SH-SY5Y (cell line): Measurements from ENCODE around the gene PDLIM5.

Experiments
- GATA2 ChIP-seq: IDR thresholded peaks from 2 replicates; pipeline ENCODE4 v1.6.1; 2011; ENCODE audit warnings: mild to moderate bottlenecking, low read depth, low read length
- GATA3 ChIP-seq: IDR thresholded peaks from 2 replicates; pipeline ENCODE4 v1.6.1; 2011; ENCODE audit warnings: low read depth, mild to moderate bottlenecking, low read length, moderate library complexity

PDLIM5 gene

DNA sequence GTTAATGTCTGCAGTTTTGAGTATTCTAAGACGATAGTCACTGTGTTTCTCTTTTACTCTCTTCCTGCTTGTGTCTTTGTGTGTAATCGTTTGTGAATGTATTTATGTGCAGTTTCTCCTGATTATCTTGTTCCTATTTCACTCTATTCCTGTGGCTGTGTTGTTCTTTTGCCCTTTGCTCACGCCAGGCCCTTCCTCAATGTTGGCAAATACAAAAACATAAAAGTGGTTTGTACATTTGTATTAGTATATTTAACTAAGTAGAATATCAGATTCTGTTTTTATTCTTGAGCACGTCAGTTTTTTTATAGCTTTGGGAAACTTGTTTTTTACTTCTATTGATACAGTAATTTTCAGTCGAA is 198.4 kb downstream of the PDLIM5 start:
- TF ChIP-seq GATA3 (no peak), GATA2 (no peak)

DNA sequence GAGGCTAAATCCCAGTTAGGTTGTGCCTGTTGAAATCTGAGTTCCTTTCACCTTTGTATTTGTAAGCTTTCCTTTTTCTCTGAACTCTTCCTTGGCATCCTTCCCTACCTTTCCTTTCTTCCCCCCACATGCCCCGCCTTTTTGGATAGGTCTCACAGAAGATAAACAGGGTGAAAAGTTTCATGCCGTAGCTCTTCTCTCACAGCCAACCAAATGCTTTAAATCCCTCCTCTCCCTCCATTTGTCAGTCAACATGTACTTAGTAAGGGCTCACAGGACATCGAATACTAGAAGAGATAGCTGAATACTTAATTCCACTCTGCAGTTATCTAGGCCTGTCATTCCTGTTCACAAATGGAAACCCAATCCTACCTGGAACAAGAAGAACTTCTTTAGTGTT is 198.9 kb downstream of the PDLIM5 start:
- TF ChIP-seq GATA2: no peak
- TF ChIP-seq GATA3: no peak

DNA sequence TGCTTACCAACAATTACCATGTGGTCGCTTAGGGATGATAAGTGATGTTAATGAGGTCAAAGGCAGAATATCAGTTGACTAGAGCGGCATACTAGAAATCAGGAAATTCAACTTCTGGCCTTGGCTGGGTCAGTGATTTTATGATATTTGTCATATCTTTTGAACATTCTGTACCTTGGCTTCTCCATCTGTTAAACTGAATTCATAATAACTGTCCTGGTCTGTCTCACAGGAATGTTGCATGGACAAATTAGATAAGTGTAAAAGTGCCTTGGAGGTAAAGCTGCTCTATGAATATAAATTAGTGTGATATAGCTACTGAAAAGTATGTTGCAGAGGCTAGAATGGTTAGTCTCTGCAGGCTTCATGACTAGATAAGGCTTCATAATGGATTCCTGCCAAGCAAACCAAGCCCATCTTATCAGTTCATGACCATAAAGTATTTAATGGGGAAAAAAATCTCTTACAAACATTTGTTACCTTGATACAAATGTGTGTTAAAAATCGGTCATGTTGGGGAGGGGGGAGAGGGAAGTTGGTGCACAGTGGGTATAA is 201.4 kb downstream of the PDLIM5 start:
- peak; percentile 97 for TF ChIP-seq GATA3
- TF ChIP-seq GATA2: peak; percentile 84

DNA sequence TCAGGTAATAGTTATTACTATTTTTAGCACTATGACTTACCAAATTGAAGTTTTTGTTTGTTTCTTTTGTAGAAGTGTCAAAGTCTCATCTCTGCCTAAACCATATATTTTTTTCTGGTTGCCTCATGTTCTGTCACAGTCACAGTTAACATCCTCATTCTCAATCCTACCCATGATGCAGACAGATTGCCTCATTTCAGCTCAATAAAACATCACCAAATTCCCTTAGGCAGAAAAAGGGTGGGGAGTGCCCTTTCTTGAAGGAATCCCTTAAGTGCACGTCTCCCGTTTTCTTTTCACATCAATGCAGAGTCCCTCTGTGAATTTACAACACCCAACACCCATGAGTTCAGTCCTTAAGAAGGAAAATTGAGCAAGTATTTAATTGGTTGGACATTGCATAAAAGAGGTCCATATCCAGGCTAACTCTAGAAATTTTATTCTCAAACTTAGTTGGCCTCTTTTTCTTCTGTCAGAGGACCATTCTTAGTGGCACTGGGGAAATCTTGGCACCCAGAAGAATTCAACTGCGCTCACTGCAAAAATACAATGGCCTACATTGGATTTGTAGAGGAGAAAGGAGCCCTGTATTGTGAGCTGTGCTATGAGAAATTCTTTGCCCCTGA is 202.4 kb downstream of the PDLIM5 start:
- TF ChIP-seq GATA2 (no peak), GATA3 (no peak)

DNA sequence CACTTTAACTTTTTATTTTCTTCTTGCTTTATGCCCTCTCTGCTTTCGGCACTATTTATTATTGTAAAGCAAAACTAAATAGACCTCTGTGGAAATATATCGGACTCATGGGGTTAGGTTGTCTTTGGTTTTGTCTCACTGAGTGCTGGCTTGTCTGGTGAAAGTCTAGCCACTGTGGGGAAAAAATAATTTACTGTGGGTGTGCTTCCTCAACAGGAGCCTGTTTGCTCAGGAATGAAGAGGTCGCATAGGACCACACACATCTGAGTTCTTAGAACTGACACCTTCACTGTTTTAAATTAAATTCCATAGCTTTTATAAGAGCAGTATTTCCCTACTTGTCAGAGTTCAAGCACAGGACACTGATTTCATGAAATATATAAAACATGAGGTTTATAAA is 203.0 kb downstream of the PDLIM5 start:
- TF ChIP-seq GATA3: no peak
- TF ChIP-seq GATA2: no peak

DNA sequence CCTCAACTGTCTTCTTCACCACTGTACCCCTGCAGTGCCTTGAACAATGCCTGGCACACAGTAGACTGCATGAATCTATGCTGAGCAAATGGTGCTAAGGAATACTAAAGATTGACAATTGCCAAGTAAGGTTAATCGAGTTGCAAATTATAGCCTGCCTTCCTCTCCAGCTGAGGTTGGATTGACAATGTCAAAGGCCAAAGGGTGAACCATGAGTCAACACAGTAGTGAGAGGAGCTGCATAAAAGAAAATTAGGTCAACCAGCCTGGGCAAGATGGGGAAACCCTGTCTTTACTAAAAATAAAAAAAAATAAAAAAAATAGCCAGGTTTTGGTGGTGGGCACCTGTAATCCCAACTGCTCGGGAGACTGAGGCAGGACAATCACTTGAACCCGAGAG is 208.9 kb downstream of the PDLIM5 start:
- TF ChIP-seq GATA3: no peak
- TF ChIP-seq GATA2: no peak

DNA sequence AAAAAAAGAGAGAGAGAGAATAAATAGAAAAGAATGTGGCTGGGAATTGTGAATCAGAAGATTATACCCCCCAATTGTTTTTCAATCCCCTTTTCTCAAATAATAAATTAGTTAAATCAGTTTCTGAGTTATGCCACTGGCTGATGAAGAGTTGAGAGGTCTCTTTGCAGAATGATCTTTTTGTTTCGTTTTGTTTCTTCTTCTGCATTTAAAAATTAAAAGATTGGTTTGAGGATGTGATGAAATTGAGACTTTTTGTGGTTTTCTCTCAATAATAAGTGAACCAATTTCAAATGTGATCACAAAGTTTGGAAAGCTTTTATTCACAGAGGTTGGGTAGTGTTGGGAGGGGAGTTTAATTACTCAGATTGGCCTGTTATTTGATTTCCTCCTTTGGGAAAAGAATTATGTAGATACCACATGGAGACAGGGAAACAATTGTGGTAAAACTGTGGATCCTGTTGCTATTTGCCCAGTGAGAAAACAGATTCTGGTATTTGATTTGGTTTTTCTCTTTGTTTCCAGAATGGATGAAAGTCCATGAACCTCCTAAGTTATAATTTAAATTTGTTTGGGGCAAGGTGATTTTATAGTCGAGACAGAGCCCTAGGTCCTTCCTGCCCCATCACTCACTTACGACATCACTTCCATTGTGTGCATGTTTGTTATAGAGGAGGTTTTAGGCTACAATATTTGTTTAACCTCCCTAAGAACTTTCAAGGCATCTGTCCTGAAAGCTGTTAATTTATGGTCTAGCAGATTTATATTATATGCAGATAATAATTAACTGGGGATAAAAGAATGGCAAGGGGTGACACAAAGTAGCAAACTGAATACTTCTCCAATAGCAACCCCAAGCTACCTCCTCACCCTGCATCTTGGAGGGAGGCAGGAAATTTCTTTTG is 214.0 kb downstream of the PDLIM5 start:
- TF ChIP-seq GATA2 (no peak), GATA3 (no peak)

DNA sequence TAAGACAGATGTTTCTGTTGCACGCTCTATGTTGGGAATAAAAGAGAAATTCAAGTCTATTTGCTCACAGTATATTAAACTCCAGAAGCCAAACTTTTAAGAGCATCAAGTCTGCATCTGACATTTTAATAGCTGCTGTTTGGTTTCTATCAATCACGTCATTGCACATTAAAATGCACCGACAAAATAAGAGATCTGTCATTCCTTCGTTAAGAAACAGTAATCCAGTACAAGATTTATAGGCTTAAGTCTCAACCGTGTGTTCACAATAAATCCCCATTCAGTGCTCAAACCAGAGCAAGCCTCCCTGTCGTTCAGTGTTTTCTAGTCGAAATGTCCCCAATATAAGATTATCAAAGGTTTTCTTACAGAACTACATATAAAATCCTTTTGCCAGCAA is 217.0 kb downstream of the PDLIM5 start:
- TF ChIP-seq GATA2 (no peak), GATA3 (no peak)

DNA sequence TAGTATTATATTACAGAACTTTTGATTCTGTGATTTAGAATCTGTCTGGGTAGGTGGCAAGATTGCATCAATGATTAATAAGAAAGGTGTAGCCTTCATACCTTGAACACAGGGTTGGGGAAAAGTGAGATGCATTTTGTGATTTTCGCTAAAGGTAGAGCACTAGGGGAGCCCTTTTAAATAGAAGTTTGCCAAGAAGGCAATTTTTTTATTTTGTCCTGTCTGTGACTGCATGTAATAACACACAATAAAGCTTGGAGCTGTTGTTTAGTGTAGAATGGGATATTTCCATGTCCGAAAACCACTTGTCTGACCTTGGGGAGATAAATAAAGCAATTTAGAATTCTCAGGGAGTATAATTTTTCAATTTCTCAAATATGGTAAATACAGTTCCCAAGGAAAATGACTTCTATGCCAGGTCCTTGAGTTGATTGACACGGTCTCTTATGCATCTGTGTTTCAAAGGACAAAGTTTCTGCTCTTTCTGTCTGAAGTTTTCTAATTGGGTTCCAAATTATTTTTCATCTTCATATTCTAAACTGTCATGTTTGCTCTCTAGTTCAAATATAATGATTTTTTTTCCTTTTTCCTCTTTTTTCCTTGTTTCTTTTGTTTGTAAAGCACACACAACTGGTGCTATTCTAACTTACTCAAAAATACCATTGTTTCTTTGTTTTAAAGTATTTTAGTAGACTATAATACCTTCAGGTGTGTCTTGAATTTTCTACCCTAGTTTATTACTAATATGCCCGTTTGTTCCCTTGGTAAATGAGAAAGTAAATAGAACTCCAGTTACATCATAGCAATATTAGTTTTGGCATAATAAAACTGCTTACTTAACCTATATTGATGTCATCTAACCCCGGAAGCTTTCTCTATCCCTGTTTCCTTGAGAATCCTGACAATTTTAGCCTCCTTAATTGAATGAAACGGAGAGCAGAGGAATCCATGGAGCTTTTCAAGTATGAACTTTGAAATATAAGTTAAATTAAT is 218.2 kb downstream of the PDLIM5 start:
- no peak for TF ChIP-seq GATA2
- no peak for TF ChIP-seq GATA3

DNA sequence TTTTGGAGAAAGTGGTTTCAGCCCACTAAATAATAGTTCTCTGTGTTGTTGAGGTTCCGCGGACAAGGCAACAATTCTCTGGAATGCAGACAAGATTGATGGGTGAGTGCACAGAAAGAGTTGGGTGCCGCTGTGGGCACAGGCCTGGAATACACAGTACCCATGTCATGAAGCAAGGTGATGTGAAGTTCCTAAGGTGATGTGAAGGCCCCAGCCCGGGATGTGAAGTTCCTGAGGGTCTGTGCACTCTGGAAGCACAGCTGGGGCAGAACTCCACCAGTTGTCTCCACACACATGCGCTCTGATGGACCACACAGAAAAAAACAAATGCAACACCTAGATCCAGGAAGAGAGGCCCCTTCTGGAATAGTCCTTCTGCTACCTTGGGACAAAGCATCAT is 219.4 kb downstream of the PDLIM5 start:
- TF ChIP-seq GATA2: no peak
- TF ChIP-seq GATA3: no peak

DNA sequence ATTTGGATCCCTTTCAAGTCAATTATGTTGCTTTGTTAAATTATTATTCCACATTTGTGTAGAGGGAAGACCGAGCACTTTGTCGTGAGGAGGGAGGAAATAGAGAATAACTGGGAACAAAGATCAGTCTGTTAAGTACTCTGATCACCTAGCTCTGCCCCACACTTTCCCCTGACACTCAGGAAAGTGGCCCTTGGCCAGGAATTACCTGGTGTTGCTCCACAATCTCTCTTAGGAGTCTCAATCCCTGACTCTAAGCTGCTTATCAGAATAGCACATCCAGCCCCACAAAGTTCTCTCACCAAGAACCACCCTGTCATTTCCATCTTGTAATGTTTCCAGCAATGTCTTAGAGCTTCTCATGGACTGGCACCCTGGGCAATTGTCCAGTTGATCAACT is 222.2 kb downstream of the PDLIM5 start:
- TF ChIP-seq GATA3: no peak
- TF ChIP-seq GATA2: no peak

DNA sequence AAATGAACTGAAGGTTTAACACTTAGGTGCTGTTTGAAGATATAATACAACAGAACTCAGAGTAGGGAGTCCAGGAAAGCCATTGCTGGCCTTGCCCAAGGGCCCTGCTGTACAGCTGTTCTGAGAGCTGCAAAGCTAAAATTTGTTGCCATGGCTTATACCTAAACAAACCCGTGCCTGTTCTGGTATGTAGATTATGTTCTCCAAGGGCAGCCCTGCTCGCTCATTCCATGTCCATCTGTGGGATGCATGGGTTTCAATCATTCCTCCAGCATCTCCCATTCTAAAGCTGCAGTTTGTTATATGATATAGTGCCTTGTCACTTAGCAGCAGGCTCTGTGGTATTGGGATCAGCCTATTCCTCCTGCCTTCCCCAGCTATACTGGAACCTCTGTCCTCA is 225.2 kb downstream of the PDLIM5 start:
- TF ChIP-seq GATA2: no peak
- no peak for TF ChIP-seq GATA3

DNA sequence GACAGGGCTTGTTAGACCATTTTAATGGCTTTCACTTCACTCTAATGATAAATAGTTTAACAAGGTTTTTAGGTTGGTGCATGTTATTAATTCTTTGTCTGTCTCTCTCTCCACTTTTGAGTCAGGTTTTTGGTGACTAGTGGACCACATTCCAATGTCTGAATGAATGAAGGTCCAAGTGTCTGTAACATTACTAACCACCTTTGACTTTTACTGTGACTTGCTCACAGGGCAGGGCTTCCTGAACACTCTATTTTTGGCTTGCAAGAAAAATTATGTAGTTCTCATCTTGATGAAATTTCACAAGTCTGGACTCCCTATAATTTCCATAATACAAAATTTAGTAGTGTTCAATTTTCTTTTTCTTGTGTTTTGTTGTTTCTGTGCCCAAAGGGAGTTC is 227.2 kb downstream of the PDLIM5 start:
- TF ChIP-seq GATA3 (no peak), GATA2 (no peak)
